Panc1 (cell line): Measurements from ENCODE around the gene FAM167B. TPM values are rescaled to one million over a fixed set of nuclear protein-coding genes. Genes with fewer than 3 reads are reported as not detected.

Source experiments
- ATAC-seq: fragments of 200-7000 bp; cut with Tn5 transposase; 2 replicates; pipeline ENCODE4 v1.9.1; 2020; ENCODE audit warnings: mild to moderate bottlenecking, moderate library complexity
- BruUV-seq: library from RNA; stranded (reverse); fragments of 400-500 nt; replicated peaks from 2 replicates; lab custom pipeline; 2021; lab: Mats Ljungman, UMichigan
- CTCF ChIA-PET: fragments of 300-600 bp; sonication (Branson Sonifier 250); formaldehyde crosslinking; loops from one replicate; lab custom pipeline; 2022; ENCODE audit warnings: antibody characterized with exemption; lab: Charles Lee
- POLR2A ChIA-PET: fragments of 300-600 bp; sonication (Branson Sonifier 250); formaldehyde crosslinking; loops from one replicate; lab custom pipeline; 2022; ENCODE audit warnings: antibody characterized with exemption; lab: Charles Lee
- DNase-seq: peaks from one replicate; pipeline ENCODE4 v3.0.0-alpha.2; 2010; ENCODE audit warnings: low read depth, low spot score
- H3K27ac ChIP-seq: 2 replicates; pipeline ENCODE4 v1.5.1; 2011; ENCODE audit warnings: mild to moderate bottlenecking, low read length, inconsistent platforms
- H3K27me3 ChIP-seq: fragments of 200-500 bp; sonication (Bioruptor generic); 2 replicates; pipeline ENCODE4 v1.6.0; 2014; ENCODE audit warnings: low read length, inconsistent platforms; ENCODE audit not compliant: control insufficient read depth, insufficient read depth
- H3K36me3 ChIP-seq: fragments of 200-500 bp; sonication (Bioruptor generic); 2 replicates; pipeline ENCODE4 v1.5.1; 2014; ENCODE audit warnings: inconsistent platforms, mild to moderate bottlenecking, low read length, moderate library complexity; ENCODE audit not compliant: control insufficient read depth, insufficient read depth
- H3K4me1 ChIP-seq: 2 replicates; pipeline ENCODE4 v1.5.1; 2011; ENCODE audit warnings: inconsistent platforms, mild to moderate bottlenecking, low read length, moderate library complexity; ENCODE audit not compliant: control insufficient read depth, insufficient read depth
- H3K4me3 ChIP-seq, 2 experiments: 2 replicates each; pipeline ENCODE4 v1.5.1; 2011 to 2012; ENCODE audit warnings: low read depth in 2 of 2, low read length in 2 of 2, mild to moderate bottlenecking in 2 of 2, inconsistent platforms in 1 of 2, moderate library complexity in 1 of 2
- H3K9me3 ChIP-seq: fragments of 200-500 bp; sonication (Bioruptor generic); 2 replicates; pipeline ENCODE4 v1.5.1; 2014; ENCODE audit warnings: low read depth, mild to moderate bottlenecking, inconsistent platforms, low read length, moderate library complexity; ENCODE audit not compliant: control insufficient read depth, insufficient read depth
- CTCF ChIP-seq: fragments of 450-650 bp; IDR thresholded peaks from 2 replicates; pipeline ENCODE4 v1.5.1; 2017; ENCODE audit warnings: mild to moderate bottlenecking
- POLR2AphosphoS5 ChIP-seq: IDR thresholded peaks from 2 replicates; pipeline ENCODE4 v1.6.1; 2012; ENCODE audit warnings: mild to moderate bottlenecking, low read depth, low read length, moderate library complexity
- REST ChIP-seq, 2 experiments: IDR thresholded peaks; 2 replicates each; pipeline ENCODE4 v1.6.1; 2011 to 2012; ENCODE audit warnings: low read depth in 2 of 2, control low read depth in 1 of 2, low read length in 1 of 2, mild to moderate bottlenecking in 1 of 2, moderate library complexity in 1 of 2; ENCODE audit not compliant: insufficient read depth in 1 of 2
- SIN3A ChIP-seq: IDR thresholded peaks from 2 replicates; pipeline ENCODE4 v1.6.1; 2012; ENCODE audit warnings: low read depth, mild to moderate bottlenecking, low read length, moderate library complexity, borderline replicate concordance; ENCODE audit not compliant: insufficient read depth
- TCF7L2 ChIP-seq: IDR thresholded peaks from 2 replicates; pipeline ENCODE4 v1.6.1; 2011; ENCODE audit warnings: mild to moderate bottlenecking, low read depth, low read length, inconsistent platforms
- in situ Hi-C: cut with HindIII; loops from 2 replicates; pipeline ENCODE4 v1.10.0; 2016; ENCODE audit warnings: low sequenced_read_pairs, low pct_unique_long_range_greater_than_20kb
- intact Hi-C: fragments of 100-400 bp; cut with micrococcal nuclease; formaldehyde crosslinking; loops from one replicate; pipeline ENCODE4 v1.10.0; 2022; ENCODE audit not compliant: unreplicated experiment
- total RNA-seq: library from RNA; stranded (reverse); gene quantifications from one replicate; pipeline ENCODE4 v1.2.1, GENCODE V29; 2021; ENCODE audit not compliant: unreplicated experiment

The FAM167B gene
- total RNA-seq, 1 experiment from 2014 or later: 1.9 TPM

GRCh38 chr1:32247983-32248889 is 1.2 kb downstream of the FAM167B start:
- ChIA-PET CTCF (interaction anchor here (0.5 to 1.0 kb wide), 7 partner anchors 11 to 59 kb away, joined by 3 to 12 read pairs (median 4); no protein-coding TSS in a partner anchor), POLR2A (interaction anchor here (0.5 to 0.6 kb wide), 2 partner anchors 23 to 24 kb away, joined by 4 to 7 read pairs; no protein-coding TSS in a partner anchor)
- peak; percentile 89 for ATAC-seq
- in situ Hi-C loops (no loop called here), intact Hi-C loops (no loop called here)
- Histone ChIP-seq H3K27ac (no peak overlapping the region), H3K36me3 (no peaks in the 10 kb centered on the region), H3K4me1 (peaks cover 5% of the 10 kb centered on the region), H3K4me3 (no peak overlapping the region), H3K9me3 (no peaks in the 10 kb centered on the region), H3K27me3 (no peaks in the 10 kb centered on the region)
- no TSS peak for BruUV-seq
- TF ChIP-seq SIN3A (no peak), CTCF (peak; percentile 96)
- DNase-seq: no peak

- TF ChIP-seq POLR2AphosphoS5 (no peak), SIN3A (no peak), TCF7L2 (no peak), CTCF (no peak), REST (IDR thresholded peaks at IDR 0.05; ENCODE audit: insufficient read depth in 1 of 2, low read depth in 2 of 2, low read length in 1 of 2) (no peak)
- CTCF ChIA-PET: no interaction called here
Observed at GRCh38 chr1:32249831-32250525, 3.0 kb downstream of the FAM167B start.

More at GRCh38 chr1:32249831-32250525, 3.0 kb downstream of the FAM167B start:
- Histone ChIP-seq H3K36me3 (no peaks in the 10 kb centered on the region), H3K27me3 (no peaks in the 10 kb centered on the region), H3K4me1 (peaks cover 5% of the 10 kb centered on the region), H3K4me3 (no peak overlapping the region), H3K27ac (no peak overlapping the region), H3K9me3 (no peaks in the 10 kb centered on the region)
- in situ Hi-C loops (no loop called here), intact Hi-C loops (no loop called here)
- no TSS peak for BruUV-seq
- no peak for ATAC-seq
- POLR2A ChIA-PET: interaction anchor here (0.6 to 0.7 kb wide), 2 partner anchors 11 to 52 kb away, joined by 12 to 14 read pairs; no protein-coding TSS in a partner anchor
- no peak for DNase-seq
